ENCODE data around the gene GALNT18.

Gene GALNT18

GRCh38 chr11:11426226-11426952, 195.4 kb downstream of the GALNT18 start:
- DNase-seq = no peak

- no peak for DNase-seq
These were observed 196.0 kb downstream of the GALNT18 start for GRCh38 chr11:11425806-11426205.

- no peak for DNase-seq
These were observed 197.1 kb downstream of the GALNT18 start for GRCh38 chr11:11424688-11425087.

GRCh38 chr11:11422411-11423128, 199.2 kb downstream of the GALNT18 start:
- no peak for DNase-seq

- DNase-seq = no peak
These were observed 200.3 kb downstream of the GALNT18 start for GRCh38 chr11:11421509-11421908.

GRCh38 chr11:11420899-11421285, 200.9 kb downstream of the GALNT18 start:
- DNase-seq = no peak

- DNase-seq = no peak
These were observed 201.5 kb downstream of the GALNT18 start for GRCh38 chr11:11420191-11420898.

GRCh38 chr11:11419747-11420146, 202.1 kb downstream of the GALNT18 start:
- DNase-seq = no peak

GRCh38 chr11:11416917-11417316, 204.9 kb downstream of the GALNT18 start:
- DNase-seq = no peak

- no peak for DNase-seq
These were observed 205.3 kb downstream of the GALNT18 start for GRCh38 chr11:11416502-11416901.

GRCh38 chr11:11415901-11416300, 205.9 kb downstream of the GALNT18 start:
- no peak for DNase-seq

GRCh38 chr11:11414996-11415395, 206.8 kb downstream of the GALNT18 start:
- DNase-seq = no peak

- no peak for DNase-seq
These were observed 208.0 kb downstream of the GALNT18 start for GRCh38 chr11:11413776-11414175.

- DNase-seq = no peak
These were observed 210.3 kb downstream of the GALNT18 start for GRCh38 chr11:11411401-11411985.

- DNase-seq = no peak
These were observed 211.9 kb downstream of the GALNT18 start for GRCh38 chr11:11409901-11410300.

- no peak for DNase-seq
These were observed 212.6 kb downstream of the GALNT18 start for GRCh38 chr11:11409224-11409623.

- DNase-seq = no peak
These were observed 213.2 kb downstream of the GALNT18 start for GRCh38 chr11:11408436-11409221.

- no peak for DNase-seq
These were observed 214.1 kb downstream of the GALNT18 start for GRCh38 chr11:11407763-11408084.

GRCh38 chr11:11407065-11407762, 214.6 kb downstream of the GALNT18 start:
- DNase-seq = no peak

GRCh38 chr11:11406652-11407051, 215.2 kb downstream of the GALNT18 start:
- no peak for DNase-seq

GRCh38 chr11:11403763-11404725, 217.8 kb downstream of the GALNT18 start:
- no peak for DNase-seq
